SU-DHL-6 (cell line): ENCODE data around the gene UNC93B1.

Source experiments
- CTCF ChIP-seq: fragments of 200-600 bp; sonication (generic); IDR thresholded peaks from one replicate; pipeline ENCODE4 v1.5.1; 2017; ENCODE audit warnings: antibody characterized with exemption, mild to moderate bottlenecking, low read length, moderate library complexity; ENCODE audit not compliant: insufficient read depth, poor library complexity, severe bottlenecking
- EZH2phosphoT487 ChIP-seq: fragments of 200-600 bp; sonication (generic), shearing (Covaris generic); conservative IDR thresholded peaks from 2 replicates; pipeline ENCODE4 v1.6.1; 2018; ENCODE audit warnings: mild to moderate bottlenecking, antibody characterized with exemption, low read length, moderate library complexity, mixed read lengths

- TF ChIP-seq CTCF = no peak
- no peak for TF ChIP-seq EZH2phosphoT487
Observed at GRCh38 chr11:68053117-68053516, 49.2 kb upstream of the UNC93B1 start.
